Glutamatergic neuron (in vitro differentiated cells): Measurements from ENCODE around the gene ZNF470. TPM values are rescaled to one million over a fixed set of nuclear protein-coding genes. Genes with fewer than 3 reads are reported as not detected.

Experiments
- DNase-seq: peaks from one replicate; pipeline ENCODE4 v3.0.0; 2022
- H3K27ac Mint-ChIP-seq: one replicate; pipeline ENCODE4 v1.8.0; 2020; ENCODE audit warnings: mild to moderate bottlenecking, mixed read lengths, inconsistent platforms; ENCODE audit not compliant: unreplicated experiment
- H3K27me3 Mint-ChIP-seq: one replicate; pipeline ENCODE4 v1.8.0; 2020; ENCODE audit warnings: mild to moderate bottlenecking, moderate library complexity, mixed read lengths, inconsistent platforms; ENCODE audit not compliant: unreplicated experiment
- H3K36me3 Mint-ChIP-seq: one replicate; pipeline ENCODE4 v1.8.0; 2020; ENCODE audit warnings: mild to moderate bottlenecking, mixed read lengths, inconsistent platforms; ENCODE audit not compliant: unreplicated experiment
- H3K4me1 Mint-ChIP-seq: one replicate; pipeline ENCODE4 v1.8.0; 2020; ENCODE audit warnings: mild to moderate bottlenecking, low read depth, mixed read lengths, inconsistent platforms; ENCODE audit not compliant: unreplicated experiment
- H3K4me3 Mint-ChIP-seq: one replicate; pipeline ENCODE4 v1.8.0; 2020; ENCODE audit warnings: mild to moderate bottlenecking, mixed read lengths, inconsistent platforms; ENCODE audit not compliant: unreplicated experiment
- H3K9me3 Mint-ChIP-seq: one replicate; pipeline ENCODE4 v1.8.0; 2020; ENCODE audit warnings: mild to moderate bottlenecking, moderate library complexity, mixed read lengths, inconsistent platforms; ENCODE audit not compliant: unreplicated experiment
- total RNA-seq: library from RNA; stranded (reverse); fragmentation: NEBNext Ultra II Directional; extraction: Animal tissue kit (Norgen Biotek cat#: 25700); gene quantifications from one replicate; pipeline ENCODE4 v1.2.1, GENCODE V29; 2021; ENCODE audit not compliant: unreplicated experiment
- TF ChIP-seq, protein P1 (sequence below): fragments of 200-600 bp; sonication (generic); IDR thresholded peaks from one replicate; pipeline ENCODE4 v1.5.0; 2021; ENCODE audit not compliant: partially characterized antibody, unreplicated experiment

ZNF470 gene
- total RNA-seq, 1 donor from 2014 or later = 10.1 TPM

DNA sequence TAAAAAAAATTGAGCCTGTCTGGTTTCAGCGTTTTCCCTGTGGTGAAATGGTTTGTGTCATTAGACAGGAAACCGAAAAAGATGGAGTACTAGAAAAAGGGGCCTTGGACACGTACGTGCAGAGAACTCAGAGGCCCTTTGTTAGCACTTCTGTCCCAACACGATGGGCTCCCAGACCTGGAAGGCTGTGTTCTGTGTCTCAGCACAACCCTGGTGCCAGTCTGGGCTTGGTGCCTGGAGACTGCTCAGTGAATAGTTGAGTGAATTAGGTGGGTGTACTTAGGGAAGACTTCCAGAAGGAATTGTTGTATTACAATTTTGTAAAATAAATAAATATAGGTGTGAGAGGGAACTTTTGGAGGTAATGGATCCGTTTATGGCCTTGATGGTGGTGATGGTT, 36.6 kb downstream of the ZNF470 start:
- Mint-ChIP-seq H3K4me3 (no peak overlapping the region), H3K36me3 (peaks cover 52% of the 10 kb centered on the region), H3K4me1 (peaks cover 2% of the 10 kb centered on the region), H3K9me3 (peaks cover 9% of the 10 kb centered on the region), H3K27me3 (no peaks in the 10 kb centered on the region), H3K27ac (no peak overlapping the region)
- TF ChIP-seq, protein P1, sequence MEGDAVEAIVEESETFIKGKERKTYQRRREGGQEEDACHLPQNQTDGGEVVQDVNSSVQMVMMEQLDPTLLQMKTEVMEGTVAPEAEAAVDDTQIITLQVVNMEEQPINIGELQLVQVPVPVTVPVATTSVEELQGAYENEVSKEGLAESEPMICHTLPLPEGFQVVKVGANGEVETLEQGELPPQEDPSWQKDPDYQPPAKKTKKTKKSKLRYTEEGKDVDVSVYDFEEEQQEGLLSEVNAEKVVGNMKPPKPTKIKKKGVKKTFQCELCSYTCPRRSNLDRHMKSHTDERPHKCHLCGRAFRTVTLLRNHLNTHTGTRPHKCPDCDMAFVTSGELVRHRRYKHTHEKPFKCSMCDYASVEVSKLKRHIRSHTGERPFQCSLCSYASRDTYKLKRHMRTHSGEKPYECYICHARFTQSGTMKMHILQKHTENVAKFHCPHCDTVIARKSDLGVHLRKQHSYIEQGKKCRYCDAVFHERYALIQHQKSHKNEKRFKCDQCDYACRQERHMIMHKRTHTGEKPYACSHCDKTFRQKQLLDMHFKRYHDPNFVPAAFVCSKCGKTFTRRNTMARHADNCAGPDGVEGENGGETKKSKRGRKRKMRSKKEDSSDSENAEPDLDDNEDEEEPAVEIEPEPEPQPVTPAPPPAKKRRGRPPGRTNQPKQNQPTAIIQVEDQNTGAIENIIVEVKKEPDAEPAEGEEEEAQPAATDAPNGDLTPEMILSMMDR = no peak
- DNase-seq = no peak

DNA sequence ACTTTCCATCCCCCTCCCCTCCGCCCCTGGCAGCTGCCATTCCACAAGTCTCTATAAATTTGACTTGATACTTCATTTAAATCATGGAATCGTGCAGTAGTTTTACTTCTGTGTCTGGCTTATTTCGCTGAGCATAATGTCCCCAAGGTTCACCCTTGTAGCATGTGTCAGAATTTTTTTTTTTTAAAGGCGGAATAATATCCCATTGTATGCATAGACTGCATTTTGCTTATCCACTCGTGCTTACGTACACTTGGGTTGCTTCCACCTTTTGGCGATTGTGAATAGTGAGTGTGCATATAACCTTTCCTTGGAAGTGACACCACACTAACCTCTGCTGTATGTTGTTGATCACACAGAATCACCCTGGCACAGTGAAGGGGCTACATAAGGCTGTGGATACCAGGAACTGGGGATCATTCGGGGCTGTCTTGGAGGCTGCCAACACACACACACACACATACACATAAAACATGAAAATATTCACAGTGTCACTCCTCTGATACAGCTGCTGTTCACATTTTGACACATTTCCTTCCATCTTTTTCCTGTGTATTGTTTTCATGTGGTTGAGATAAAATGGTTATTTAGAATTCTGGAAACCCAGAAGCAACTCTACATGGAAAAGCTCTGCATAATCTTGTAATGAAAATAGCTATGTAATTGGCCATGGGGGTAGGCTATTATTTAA, 41.2 kb downstream of the ZNF470 start:
- no peak overlapping the region for H3K4me3 Mint-ChIP-seq
- H3K27me3 Mint-ChIP-seq = no peaks in the 10 kb centered on the region
- peaks cover 33% of the 10 kb centered on the region for H3K36me3 Mint-ChIP-seq
- H3K4me1 Mint-ChIP-seq = peaks cover 10% of the 10 kb centered on the region
- H3K27ac Mint-ChIP-seq = no peak overlapping the region
- peaks cover 6% of the 10 kb centered on the region for H3K9me3 Mint-ChIP-seq
- TF ChIP-seq, protein P1 = no peak
- DNase-seq = no peak

DNA sequence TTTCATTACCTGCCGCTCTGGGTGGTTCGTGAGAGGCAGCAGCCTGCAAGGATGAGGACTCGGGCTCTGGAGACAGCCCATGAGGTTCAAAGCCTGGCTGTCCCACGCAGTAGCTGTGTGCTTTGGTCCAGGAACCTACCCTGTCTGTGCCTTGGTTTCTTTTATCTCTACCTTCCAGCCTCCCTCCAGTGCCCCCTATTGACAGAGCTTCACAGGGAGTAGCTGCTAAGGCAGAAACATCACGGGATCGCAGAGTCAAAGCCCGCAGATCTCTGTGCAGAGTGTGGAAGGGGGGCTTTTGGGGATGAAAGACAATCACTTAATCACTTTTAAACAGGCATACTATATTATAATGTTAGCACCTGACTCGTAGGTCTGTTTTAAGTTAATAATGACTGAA, 44.0 kb downstream of the ZNF470 start:
- TF ChIP-seq, protein P1 = no peak
- Mint-ChIP-seq H3K4me3 (no peak overlapping the region), H3K27ac (no peak overlapping the region), H3K9me3 (peaks cover 5% of the 10 kb centered on the region), H3K4me1 (peaks cover 10% of the 10 kb centered on the region), H3K27me3 (no peaks in the 10 kb centered on the region), H3K36me3 (peaks cover 42% of the 10 kb centered on the region)
- DNase-seq = no peak

DNA sequence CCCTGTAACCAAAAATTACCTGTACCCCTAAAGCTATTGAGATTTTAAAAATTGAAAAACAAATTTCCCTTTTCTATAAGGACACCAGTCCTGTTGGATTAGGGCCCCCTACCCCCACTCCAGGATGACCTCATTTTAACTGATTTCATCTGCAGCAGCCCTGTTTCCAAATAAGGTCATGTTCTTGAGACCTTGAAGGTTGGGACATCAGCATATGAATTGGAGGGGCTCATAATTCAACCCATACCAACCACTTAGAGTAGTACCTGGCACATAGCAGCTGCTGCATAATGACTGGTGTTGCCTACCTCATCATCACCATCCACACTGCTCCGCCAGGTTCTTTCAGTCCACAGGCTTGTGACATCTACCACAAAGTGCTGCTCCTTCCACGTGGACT, 45.5 kb downstream of the ZNF470 start:
- Mint-ChIP-seq H3K27me3 (no peaks in the 10 kb centered on the region), H3K9me3 (peaks cover 7% of the 10 kb centered on the region), H3K27ac (no peak overlapping the region), H3K36me3 (peaks cover 53% of the 10 kb centered on the region), H3K4me1 (peaks cover 10% of the 10 kb centered on the region), H3K4me3 (no peak overlapping the region)
- TF ChIP-seq, protein P1 = no peak
- DNase-seq = no peak

DNA sequence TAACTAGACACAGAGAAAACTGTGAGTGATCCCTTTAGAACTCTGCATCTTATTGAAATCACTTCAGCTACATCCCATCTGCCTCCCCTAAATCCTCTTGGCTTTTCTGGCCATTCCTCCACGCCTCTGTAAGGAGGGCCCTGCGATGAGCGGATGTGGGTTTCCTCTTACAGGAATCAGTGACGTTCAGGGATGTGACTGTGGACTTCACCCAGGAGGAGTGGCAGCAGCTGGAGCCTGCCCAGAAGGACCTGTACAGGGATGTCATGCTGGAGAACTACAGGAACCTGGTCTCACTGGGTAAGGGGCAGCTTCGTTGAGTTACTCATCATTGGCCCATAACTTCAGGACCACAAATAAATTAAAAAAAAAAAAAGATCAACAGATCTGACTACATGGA, 46.4 kb downstream of the ZNF470 start:
- Mint-ChIP-seq H3K27me3 (no peaks in the 10 kb centered on the region), H3K36me3 (peaks cover 53% of the 10 kb centered on the region), H3K4me3 (no peak overlapping the region), H3K27ac (no peak overlapping the region), H3K9me3 (peaks cover 13% of the 10 kb centered on the region), H3K4me1 (peaks cover 10% of the 10 kb centered on the region)
- DNase-seq = no peak
- TF ChIP-seq, protein P1 = no peak
